ENCODE measurements around the gene NCF1.
"Not testable (repeated sequence)": the region's sequence is repeated elsewhere in the genome, so short reads cannot be mapped to it uniquely, and the experiment has no call there.

Gene NCF1

GRCh38 chr7:74788369-74789150 lies 14.7 kb downstream of the NCF1 start:
- DNase-seq = peak; percentile 95

- DNase-seq = not testable (repeated sequence)
Measured at GRCh38 chr7:74789200-74789736, 15.5 kb downstream of the NCF1 start.

GRCh38 chr7:74797848-74798622 lies 24.2 kb downstream of the NCF1 start:
- not testable (repeated sequence) for DNase-seq

- peak; percentile 5 for DNase-seq
Measured at GRCh38 chr7:74798644-74799043, 24.8 kb downstream of the NCF1 start.

GRCh38 chr7:74815882-74816281 lies 42.1 kb downstream of the NCF1 start:
- DNase-seq = not testable (repeated sequence)

DNA sequence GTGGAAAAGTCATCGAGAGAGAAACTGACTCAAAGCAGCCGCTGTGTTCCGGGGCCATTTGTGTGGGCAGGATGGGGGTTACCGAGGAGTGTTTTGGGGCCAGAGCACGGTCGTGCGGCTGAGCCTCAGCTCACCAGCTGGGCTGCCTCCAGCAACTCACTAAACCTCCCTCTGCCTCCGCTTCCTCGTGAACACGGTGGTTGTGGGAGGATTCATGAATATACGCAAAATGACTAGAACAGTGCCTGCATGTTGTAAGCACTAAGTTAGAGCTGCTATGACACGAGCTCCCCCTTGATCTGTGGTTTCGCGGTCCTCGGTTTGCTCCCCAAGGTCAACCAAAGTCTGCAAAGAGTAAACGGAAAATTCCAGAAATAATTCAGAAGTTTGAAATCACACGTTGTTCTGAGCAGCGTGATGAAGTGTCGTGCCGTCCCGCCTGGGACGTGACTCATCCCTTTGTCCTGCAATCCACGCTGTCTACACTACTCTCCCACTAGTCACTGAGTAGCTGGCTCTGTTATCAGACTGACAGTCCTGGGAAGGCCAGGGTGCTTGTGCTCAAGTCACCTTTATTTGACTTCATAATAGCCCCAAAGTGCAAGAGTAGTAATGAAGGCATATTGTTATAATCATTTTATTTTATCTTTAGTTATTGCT lies 46.5 kb downstream of the NCF1 start:
- not testable (repeated sequence) for DNase-seq

- DNase-seq = not testable (repeated sequence)
Measured at GRCh38 chr7:74821259-74821658, 47.4 kb downstream of the NCF1 start.

DNA sequence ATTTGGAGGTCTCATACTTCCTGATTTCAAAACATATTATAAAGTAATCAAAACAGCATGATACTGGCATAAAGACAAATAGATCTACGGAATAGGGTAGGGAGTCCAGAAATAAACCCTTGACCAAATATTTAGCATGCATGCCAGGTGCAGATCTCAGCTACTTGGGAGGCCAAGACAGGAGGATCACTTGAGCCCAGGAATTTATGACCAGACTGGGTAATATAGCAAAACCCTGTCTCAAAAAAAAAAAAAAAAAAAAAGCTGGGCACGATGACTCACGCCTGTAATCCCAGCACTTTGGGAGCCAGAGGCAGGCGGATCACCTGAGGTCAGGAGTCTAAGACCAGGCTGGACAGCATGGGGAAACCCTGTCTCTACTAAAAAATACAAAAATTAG lies 56.1 kb downstream of the NCF1 start:
- not testable (repeated sequence) for DNase-seq

- not testable (repeated sequence) for DNase-seq
Measured at GRCh38 chr7:74830411-74830810, 56.6 kb downstream of the NCF1 start.
